Ovary (tissue), 9 donors: ENCODE results near the gene PCDHA9. TPM values are rescaled to one million over a fixed set of nuclear protein-coding genes. Genes with fewer than 3 reads are reported as not detected.
"Not testable (repeated sequence)": the region's sequence is repeated elsewhere in the genome, so short reads cannot be mapped to it uniquely, and the experiment has no call there.

ENCODE experiments used
- DNase-seq, 5 donors: peaks; one replicate each; pipeline ENCODE4 v3.0.0-alpha.2; 2019 to 2020
- H3K27ac ChIP-seq, 2 donors: fragments of 200-600 bp; one replicate each; pipeline versions ENCODE4 v1.5.1 to v1.8.0; 2019 to 2022
- H3K27me3 ChIP-seq: fragments of 200-600 bp; one replicate; pipeline ENCODE4 v1.8.0; 2022
- H3K36me3 ChIP-seq: fragments of 200-600 bp; sonication (generic); one replicate; pipeline ENCODE4 v1.5.1; 2019
- H3K4me1 ChIP-seq: one replicate; pipeline ENCODE4 v1.8.1; 2013; ENCODE audit warnings: mild to moderate bottlenecking, moderate library complexity; ENCODE audit not compliant: insufficient read depth
- H3K4me3 ChIP-seq: fragments of 200-600 bp; sonication (generic); one replicate; pipeline ENCODE4 v1.5.1; 2017
- H3K9me3 ChIP-seq, 2 donors: fragments of 200-600 bp in 1 of 2; sonication (generic) in 1 of 2; one replicate each; pipeline versions ENCODE4 v1.5.1 to v1.8.1; 2013 to 2019; ENCODE audit warnings: mild to moderate bottlenecking in 1 of 2, moderate library complexity in 1 of 2
- CTCF ChIP-seq, 3 donors: fragments of 450-650 bp in 2 of 3; fragments of 200-600 bp in 1 of 3; IDR thresholded peaks; one replicate each; pipeline versions ENCODE4 v1.5.1 to v1.8.0; 2016 to 2022; ENCODE audit warnings: antibody characterized with exemption in 3 of 3, mild to moderate bottlenecking in 1 of 3
- EP300 ChIP-seq: sonication (generic); formaldehyde crosslinking; IDR thresholded peaks from one replicate; pipeline ENCODE4 v1.6.1; 2017; ENCODE audit warnings: antibody characterized with exemption
- POLR2A ChIP-seq: fragments of 450-650 bp; IDR thresholded peaks from one replicate; pipeline ENCODE4 v1.6.1; 2017; ENCODE audit warnings: antibody characterized with exemption, mild to moderate bottlenecking, moderate library complexity
- WGBS, 3 donors: extraction: QIAGEN DNeasy Blood & Tissue Kit in 1 of 3; methylation state at CpG; one replicate each; pipeline versions ENCODE4 v1.1.5 to v1.1.7; 2013 to 2017; 5-methylcytosine and 5-hydroxymethylcytosine counted together
- intact Hi-C, 4 donors: fragments of 100-400 bp; cut with DNase I; formaldehyde crosslinking; loops; one replicate each; pipeline versions ENCODE4 v1.11.0 to v1.15.1; 2022 to 2023
- polyA plus RNA-seq, 2 donors: library from polyadenylated mRNA; stranded (reverse); fragments of 200-250 nt in 1 of 2; fragments of 350-450 nt in 1 of 2; fragmentation: Illumina TruSeq in 1 of 2; extraction: RNeasy Lipid Tissue Mini Kit (QIAGEN cat#74804) in 1 of 2; gene quantifications; one replicate each; pipeline ENCODE4 v1.2.3, GENCODE V29; 2013 to 2014
- total RNA-seq, 7 donors: library from RNA; depleted of rRNA in 2 of 7; stranded (reverse); fragments of >200 nt in 2 of 7; fragmentation: NEBNext Ultra II Directional in 3 of 7; extraction: Animal tissue kit (Norgen Biotek cat#: 25700) in 3 of 7; gene quantifications; one replicate each; pipeline versions ENCODE4 v1.1.0 to v1.2.4, GENCODE V29; 2016 to 2023
- donor health status: DM: no; HTN: no; CAD: no; lungs with moderate emphysema.
- donor health status: DM: no; HTN: no; CAD: no.
- donor health status: Bipolar disorder and iron deficiency.
- donor health status: DM: yes; HTN: yes; CAD: no.
- donor health status: DM: no; HTN: no; CAD: no.
- donor health status: DM: yes; HTN: yes; CAD: no.

Gene PCDHA9
- total and polyA plus RNA-seq, 9 donors, result 0.05 to 0.60 (median 0.43) TPM; not detected in 1

GRCh38 chr5:140870221-140871201, 22.3 kb downstream of the PCDHA9 start:
- Histone ChIP-seq H3K27me3 (no peaks in the 10 kb centered on the region), H3K4me3 (no peak overlapping the region), H3K4me1 (no peaks in the 10 kb centered on the region), H3K27ac (no peak overlapping the region), H3K9me3 (peaks cover 0 to 18% of the 10 kb centered on the region in 2 donors), H3K36me3 (no peaks in the 10 kb centered on the region)
- TF ChIP-seq EP300 (no peak), POLR2A (no peak), CTCF (IDR thresholded peaks at IDR 0.05) (no peak)
- 35 to 54% (median 51%) methylated on average over 111 to 114 of the region's 114 CpGs for WGBS, 3 donors
- intact Hi-C loops, result no loop called here
- no peak for DNase-seq

GRCh38 chr5:140875085-140876065, 27.2 kb downstream of the PCDHA9 start, which contains the start of gene PCDHA12:
Gene PCDHA12 (plus strand): TSS chr5:140875308. CDS start chr5:140875473, 165 bp downstream.
- Histone ChIP-seq H3K36me3 (no peaks in the 10 kb centered on the region), H3K27ac (no peak within 1 kb of the TSS), H3K9me3 (peaks cover 0 to 20% of the 10 kb centered on the region in 2 donors), H3K4me1 (no peaks in the 10 kb centered on the region), H3K27me3 (no peaks in the 10 kb centered on the region), H3K4me3 (no peak within 1 kb of the TSS)
- intact Hi-C loops, result no loop called here
- no peak for DNase-seq
- TF ChIP-seq POLR2A (no peak), EP300 (no peak), CTCF (IDR thresholded peaks at IDR 0.05) (no peak)
- 11 to 27% (median 16%) methylated on average over 45 to 47 of the region's 47 CpGs for WGBS, 3 donors

GRCh38 chr5:140876541-140877261, 28.5 kb downstream of the PCDHA9 start:
- WGBS, 3 donors, result 29 to 45% (median 39%) methylated on average over 80 of the region's 80 CpGs
- H3K36me3 ChIP-seq, H3K4me3 ChIP-seq, H3K4me1 ChIP-seq, H3K27ac ChIP-seq, DNase-seq, intact Hi-C loops, H3K27me3 ChIP-seq: not testable (repeated sequence)
- H3K9me3 ChIP-seq, result peaks cover 0 to 11% of the 10 kb centered on the region in 2 donors

GRCh38 chr5:140877262-140877581, 29.0 kb downstream of the PCDHA9 start:
- Histone ChIP-seq H3K36me3 (no peaks in the 10 kb centered on the region), H3K4me3 (no peak overlapping the region), H3K4me1 (no peaks in the 10 kb centered on the region), H3K27me3 (no peaks in the 10 kb centered on the region), H3K27ac (no peak overlapping the region), H3K9me3 (peaks cover 0 to 12% of the 10 kb centered on the region in 2 donors)
- intact Hi-C loops, result no loop called here
- TF ChIP-seq CTCF (IDR thresholded peaks at IDR 0.05), result no peak
- no peak for TF ChIP-seq POLR2A
- no peak for TF ChIP-seq EP300
- no peak for DNase-seq
- 37 to 53% (median 43%) methylated on average over 33 to 37 of the region's 37 CpGs for WGBS, 3 donors
